HG02798 (cell line): ENCODE measurements around the gene EHF.

Experiments
- ATAC-seq: cut with Tn5 transposase; IDR thresholded peaks from one replicate; pipeline ENCODE4 v1.9.1; 2021; ENCODE audit warnings: mild to moderate bottlenecking; ENCODE audit not compliant: unreplicated experiment, poor library complexity

The EHF gene

DNA sequence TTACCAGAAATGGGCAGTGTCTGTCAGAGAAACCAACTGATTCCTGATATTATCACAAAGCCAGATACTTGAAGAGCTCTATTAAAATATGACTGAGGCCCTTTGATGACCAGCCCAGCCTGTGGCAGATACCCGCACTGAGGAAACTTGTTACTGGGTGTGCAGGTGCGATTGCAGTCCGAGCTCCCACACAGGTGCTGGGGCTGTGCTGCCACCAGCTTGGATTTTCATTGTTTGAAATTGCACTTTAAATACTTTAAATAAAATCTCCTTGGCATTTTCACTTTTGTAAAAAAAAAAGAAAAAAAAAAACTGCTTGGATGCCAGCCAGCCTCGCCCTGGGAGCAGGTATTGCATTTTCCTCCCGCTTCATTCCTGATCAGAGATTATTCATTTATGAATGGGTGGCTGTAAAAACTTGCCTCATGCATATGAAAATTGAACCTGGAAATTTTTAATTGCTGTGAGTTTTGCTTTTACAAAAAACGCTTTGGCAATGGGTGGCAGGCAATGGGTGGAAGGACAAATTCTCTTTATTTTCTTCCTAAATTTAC lies 21.2 kb downstream of the EHF start:
- ATAC-seq: no peak

GRCh38 chr11:34642873-34643272 lies 22.0 kb downstream of the EHF start:
- ATAC-seq: no peak

DNA sequence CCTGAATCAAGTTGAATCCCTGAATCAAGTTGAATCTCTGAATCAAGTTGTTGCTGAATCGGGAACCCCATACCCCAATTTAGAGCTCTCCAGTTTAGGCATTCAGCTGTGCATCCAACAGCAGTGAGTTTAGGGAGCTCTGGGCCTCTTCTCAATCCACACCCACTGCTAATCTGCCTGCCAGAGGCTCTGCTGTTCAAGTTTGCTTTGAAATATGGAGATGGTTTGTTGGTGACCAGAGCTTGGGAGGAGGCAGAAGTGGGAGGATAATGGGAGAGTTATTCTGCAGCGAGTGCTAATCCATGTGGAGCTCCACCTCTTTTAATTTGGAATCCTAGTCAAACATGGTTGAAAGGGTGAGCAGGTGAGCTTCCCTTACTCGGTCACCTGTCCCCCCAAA lies 22.4 kb downstream of the EHF start:
- ATAC-seq: no peak

- no peak for ATAC-seq
Observed at GRCh38 chr11:34643846-34644245, 23.0 kb downstream of the EHF start.

DNA sequence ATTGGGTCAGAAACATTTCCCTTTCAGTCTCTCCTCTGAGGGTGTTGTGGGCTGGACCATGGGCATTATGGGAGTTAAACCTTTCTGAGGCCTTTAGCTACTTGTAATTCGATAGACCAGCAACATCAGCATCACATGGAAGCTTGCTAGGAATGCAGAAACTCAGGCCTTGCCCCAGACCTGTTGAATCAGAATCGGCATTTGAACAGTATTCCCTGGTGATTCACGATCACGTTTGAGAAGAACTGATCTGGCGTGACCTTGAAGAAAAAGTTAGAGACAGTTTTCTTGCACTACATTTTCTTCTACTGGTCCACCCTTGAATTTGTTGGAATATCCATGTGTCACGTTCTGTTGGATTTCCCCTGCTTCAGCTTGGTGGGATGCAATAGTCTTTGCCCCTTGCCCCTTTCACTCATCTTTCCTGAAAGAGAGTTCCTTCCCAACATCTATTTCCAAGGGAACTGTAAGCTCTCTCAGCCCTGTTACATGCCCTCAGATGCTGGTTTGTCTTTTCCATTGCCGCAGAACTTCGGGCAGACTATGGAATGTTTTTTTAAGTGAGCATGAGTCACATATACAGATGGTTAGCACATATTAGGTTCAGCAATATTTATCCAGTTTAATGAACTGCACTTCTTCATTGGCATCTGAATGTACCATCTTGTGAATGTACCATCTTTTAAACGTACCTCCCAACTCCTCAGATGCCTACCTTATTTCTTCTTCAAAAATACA lies 23.9 kb downstream of the EHF start:
- ATAC-seq: no peak

DNA sequence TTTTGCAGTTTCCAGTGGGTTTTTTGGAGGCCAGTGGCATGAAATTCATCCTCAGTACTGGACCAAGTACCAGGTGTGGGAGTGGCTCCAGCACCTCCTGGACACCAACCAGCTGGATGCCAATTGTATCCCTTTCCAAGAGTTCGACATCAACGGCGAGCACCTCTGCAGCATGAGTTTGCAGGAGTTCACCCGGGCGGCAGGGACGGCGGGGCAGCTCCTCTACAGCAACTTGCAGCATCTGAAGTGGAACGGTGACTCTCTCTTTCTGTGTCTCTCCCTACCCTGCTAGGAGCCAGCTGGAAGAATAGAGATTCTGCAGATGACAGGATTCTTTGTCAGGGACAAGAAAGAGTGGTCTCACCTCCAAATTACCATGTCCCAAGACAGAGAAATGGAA lies 25.5 kb downstream of the EHF start:
- no peak for ATAC-seq

DNA sequence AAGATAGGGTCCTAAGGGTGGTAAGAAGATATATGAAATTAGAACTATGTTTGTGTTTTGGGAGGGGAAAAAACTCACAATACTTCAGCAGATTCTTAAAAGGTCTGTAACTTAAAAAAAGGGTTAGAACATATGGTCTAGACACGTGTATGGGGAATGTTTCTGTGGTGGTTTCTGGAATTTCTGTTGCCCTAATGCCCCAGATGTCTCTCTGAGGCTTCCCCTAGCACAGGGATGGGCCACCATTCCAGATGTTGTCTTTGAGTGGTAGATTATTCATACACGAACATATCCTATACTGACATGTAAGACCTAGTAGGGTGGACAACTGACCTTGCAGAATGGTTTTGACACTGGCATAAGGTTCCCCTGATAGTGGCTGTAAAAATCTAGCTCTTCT lies 26.2 kb downstream of the EHF start:
- no peak for ATAC-seq

GRCh38 chr11:34647532-34647931 lies 26.6 kb downstream of the EHF start:
- ATAC-seq: no peak

- no peak for ATAC-seq
Observed at GRCh38 chr11:34648036-34648435, 27.1 kb downstream of the EHF start.

- no peak for ATAC-seq
Observed at GRCh38 chr11:34649597-34649996, 28.7 kb downstream of the EHF start.

GRCh38 chr11:34650528-34650927 lies 29.6 kb downstream of the EHF start:
- ATAC-seq: peak; percentile 95

GRCh38 chr11:34651551-34651950 lies 30.7 kb downstream of the EHF start:
- no peak for ATAC-seq

DNA sequence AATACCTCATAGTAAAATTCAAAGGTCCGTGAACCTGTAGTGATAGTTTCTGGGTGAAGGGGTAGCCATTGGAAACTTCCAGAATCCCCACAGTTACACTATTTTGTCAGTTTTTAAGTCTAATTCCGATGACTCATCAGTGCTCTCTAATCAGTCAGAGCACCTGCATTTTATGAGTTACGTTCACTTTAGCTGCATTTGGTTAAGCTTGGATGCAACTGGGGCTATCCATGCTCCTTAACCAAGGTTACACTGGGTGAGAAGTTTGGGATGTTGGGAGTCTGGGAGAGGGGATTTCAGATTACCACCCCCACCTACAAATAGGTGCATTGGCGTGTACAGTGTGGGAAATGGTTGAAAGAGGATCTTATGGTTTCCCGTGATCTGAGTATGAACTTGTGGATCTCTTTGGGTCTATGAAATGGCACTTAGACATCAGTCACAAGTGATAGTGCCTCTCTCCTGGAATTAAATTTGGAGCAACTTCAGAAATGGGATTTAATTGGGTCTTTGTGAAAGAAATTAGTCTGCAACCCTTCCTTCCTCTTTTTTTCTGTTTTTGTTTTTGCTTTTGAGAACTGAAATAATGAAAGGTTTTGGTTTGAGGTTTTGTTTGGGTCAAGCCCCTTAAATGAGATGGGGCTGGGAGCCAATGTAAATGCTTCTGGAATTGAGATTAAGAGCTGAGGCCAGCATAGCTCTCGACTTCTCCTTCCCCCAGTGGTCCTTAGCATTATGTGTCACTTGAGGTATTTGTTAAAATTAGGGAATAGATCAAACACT lies 31.5 kb downstream of the EHF start:
- no peak for ATAC-seq

DNA sequence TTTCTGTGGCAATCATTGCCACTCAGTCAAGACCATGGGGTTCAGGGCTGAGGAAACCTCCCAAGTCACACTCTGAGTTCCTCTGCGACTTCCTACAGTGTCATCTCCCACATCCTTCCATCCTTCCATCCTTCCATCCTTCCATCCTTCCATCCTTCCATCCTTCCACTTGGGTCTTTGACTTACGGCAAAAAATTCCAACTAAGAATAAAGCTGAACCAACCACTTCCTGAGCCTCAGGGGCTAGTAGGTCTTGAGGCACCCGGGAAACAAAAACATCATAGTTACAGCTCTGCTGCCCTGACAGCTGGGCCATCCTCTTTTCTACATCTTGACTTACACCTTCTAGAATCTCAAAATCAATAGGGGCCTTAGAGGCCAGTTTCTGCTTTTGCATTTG lies 32.1 kb downstream of the EHF start:
- ATAC-seq: no peak

DNA sequence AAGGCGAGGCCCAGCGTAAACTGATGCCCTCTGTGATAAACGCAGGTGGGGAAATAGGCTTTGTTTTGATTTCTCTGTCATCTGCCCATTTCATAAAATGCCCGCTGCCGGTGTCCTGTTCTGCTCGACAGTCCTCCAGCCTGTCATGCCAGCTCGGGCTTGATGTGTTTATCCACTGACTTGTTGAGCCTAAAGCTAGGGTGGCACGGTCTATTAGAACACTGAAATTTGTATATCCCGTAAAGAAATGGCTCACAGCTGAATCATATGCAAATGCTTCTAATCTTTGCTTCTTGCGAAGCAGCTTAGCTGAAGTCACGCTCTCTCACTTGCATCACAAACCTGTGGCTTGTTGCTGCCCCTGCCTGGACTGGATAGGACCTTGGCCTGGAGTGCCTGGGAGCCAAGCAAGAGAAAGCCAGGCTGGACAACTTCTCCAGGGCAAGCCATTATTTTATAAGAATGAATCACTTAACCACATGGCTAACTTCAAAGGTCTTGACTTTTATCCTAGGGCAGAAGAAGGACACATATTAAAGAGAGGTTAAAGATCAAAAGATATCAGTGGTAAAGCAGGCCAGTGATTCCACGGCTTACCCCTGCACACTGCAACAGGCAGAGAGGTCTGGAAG lies 33.1 kb downstream of the EHF start:
- ATAC-seq: no peak

GRCh38 chr11:34654483-34655334 lies 33.8 kb downstream of the EHF start:
- ATAC-seq: no peak

GRCh38 chr11:34655335-34656008 lies 34.6 kb downstream of the EHF start:
- no peak for ATAC-seq

DNA sequence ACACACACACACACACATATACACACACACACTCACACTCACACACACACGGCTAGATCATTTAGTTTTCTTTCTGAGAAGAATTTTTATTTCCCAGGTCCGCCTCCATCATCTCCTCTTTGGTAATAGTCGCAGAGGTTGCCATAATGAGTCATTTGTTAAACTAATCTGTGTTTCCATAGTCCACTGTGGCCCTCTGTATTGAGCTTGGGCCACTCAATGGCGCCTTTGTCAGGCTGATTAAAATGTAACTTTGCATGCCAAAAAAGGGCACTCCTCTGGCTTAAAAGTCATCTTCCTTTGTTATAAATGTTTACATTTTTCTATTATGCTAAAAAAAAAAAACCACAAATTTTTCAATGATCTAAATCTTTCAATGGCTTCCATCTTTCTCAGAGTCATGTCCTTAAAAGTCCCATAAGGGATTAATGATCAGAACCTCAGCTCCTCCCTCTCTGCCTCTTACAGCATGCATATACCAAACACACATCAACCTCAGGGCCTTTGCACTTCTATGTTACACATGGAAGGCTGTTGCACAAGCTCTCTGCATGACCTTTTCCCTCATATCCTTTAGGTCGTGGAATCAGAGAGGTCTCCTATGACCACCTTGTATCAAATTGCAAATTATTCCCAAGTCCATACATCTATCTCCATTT lies 35.3 kb downstream of the EHF start:
- no peak for ATAC-seq
